Kidney (tissue), 14 donors: Measurements from ENCODE around the gene CAV2. TPM values are rescaled to one million over a fixed set of nuclear protein-coding genes. Genes with fewer than 3 reads are reported as not detected.

Experiments
- DNase-seq, 5 donors: peaks; one replicate each; pipeline ENCODE4 v3.0.0-alpha.2; 2013 to 2020
- FAIRE-seq: peaks from 2 replicates; lab custom pipeline; 2012; peaks lifted over from hg19 to GRCh38; lab: Jason Lieb, UNC
- H3K27ac ChIP-seq, 2 donors: one replicate each; pipeline ENCODE4 v1.7.0; 2013; ENCODE audit warnings: low read depth in 2 of 2, low read length in 2 of 2, inconsistent platforms in 1 of 2
- H3K27me3 ChIP-seq: one replicate; pipeline ENCODE4 v1.7.1; 2013; ENCODE audit warnings: low read length, inconsistent platforms; ENCODE audit not compliant: control insufficient read depth, insufficient read depth
- H3K36me3 ChIP-seq, 3 donors: one replicate each; pipeline versions ENCODE4 v1.7.0 to v1.7.1; 2013; ENCODE audit warnings: low read length in 3 of 3, control low read depth in 1 of 3, inconsistent platforms in 1 of 3; ENCODE audit not compliant: insufficient read depth in 3 of 3, control insufficient read depth in 2 of 3
- H3K4me1 ChIP-seq, 3 donors: one replicate each; pipeline versions ENCODE4 v1.7.0 to v1.7.1; 2013; ENCODE audit warnings: low read length in 3 of 3, inconsistent platforms in 1 of 3, low read depth in 1 of 3; ENCODE audit not compliant: control insufficient read depth in 2 of 3, insufficient read depth in 2 of 3
- H3K4me3 ChIP-seq, 3 donors: one replicate each; pipeline versions ENCODE4 v1.7.0 to v1.8.1; 2013; ENCODE audit warnings: low read length in 3 of 3, control low read depth in 1 of 3, inconsistent platforms in 1 of 3
- H3K9ac ChIP-seq, 3 donors: one replicate each; pipeline versions ENCODE4 v1.7.0 to v1.7.1; 2013; ENCODE audit warnings: low read length in 3 of 3, control low read depth in 1 of 3, inconsistent platforms in 1 of 3
- H3K9me3 ChIP-seq, 3 donors: one replicate each; pipeline versions ENCODE4 v1.7.0 to v1.7.1; 2013; ENCODE audit warnings: low read length in 3 of 3, control low read depth in 1 of 3, inconsistent platforms in 1 of 3; ENCODE audit not compliant: control insufficient read depth in 2 of 3, insufficient read depth in 1 of 3
- intact Hi-C: fragments of 100-400 bp; cut with DNase I; formaldehyde crosslinking; loops from one replicate; pipeline ENCODE4 v1.11.1; 2022
- polyA plus RNA-seq: library from polyadenylated mRNA; stranded (reverse); fragments of 350-450 nt; fragmentation: Illumina TruSeq; extraction: RNeasy Lipid Tissue Mini Kit (QIAGEN cat#74804); gene quantifications from one replicate; pipeline ENCODE4 v1.2.3, GENCODE V29; 2014; ENCODE audit warnings: low read depth, low replicate concordance; ENCODE audit not compliant: insufficient read depth
- total RNA-seq: library from RNA; stranded (reverse); fragmentation: NEBNext Ultra II Directional; extraction: Animal tissue kit (Norgen Biotek cat#: 25700); gene quantifications from one replicate; pipeline ENCODE4 v1.2.1, GENCODE V29; 2021
- TF ChIP-seq, protein P1 (sequence below): IDR thresholded peaks from 3 replicates; pipeline ENCODE4 v1.5.1; 2012; ENCODE audit warnings: mild to moderate bottlenecking, moderate library complexity, borderline replicate concordance; ENCODE audit not compliant: insufficient read depth; ENCODE audit errors: extremely low read depth
- donor health status: control.
- donor health status: control.
- donor health status: control.
- donor health status: control.
- donor health status: control.
- donor health status: DM: yes; HTN: yes; CAD: no.
- donor health status: Normal renal cell carcinoma (clear cell type).

Gene CAV2
- total and polyA plus RNA-seq, 2 donors from 2014 or later: 23.1 to 50.8 TPM

GRCh38 chr7:116526897-116527296 is 27.4 kb downstream of the CAV2 start:
- Histone ChIP-seq H3K4me1 (peaks cover 0 to 8% (median 0%) of the 10 kb centered on the region in 3 donors), H3K36me3 (no peaks in the 10 kb centered on the region), H3K4me3 (peak overlapping the region in 1 of 3 donors; percentile 71), H3K27ac (no peak overlapping the region), H3K27me3 (peaks cover 19% of the 10 kb centered on the region), H3K9ac (no peak overlapping the region), H3K9me3 (no peaks in the 10 kb centered on the region)
- TF ChIP-seq, protein P1, sequence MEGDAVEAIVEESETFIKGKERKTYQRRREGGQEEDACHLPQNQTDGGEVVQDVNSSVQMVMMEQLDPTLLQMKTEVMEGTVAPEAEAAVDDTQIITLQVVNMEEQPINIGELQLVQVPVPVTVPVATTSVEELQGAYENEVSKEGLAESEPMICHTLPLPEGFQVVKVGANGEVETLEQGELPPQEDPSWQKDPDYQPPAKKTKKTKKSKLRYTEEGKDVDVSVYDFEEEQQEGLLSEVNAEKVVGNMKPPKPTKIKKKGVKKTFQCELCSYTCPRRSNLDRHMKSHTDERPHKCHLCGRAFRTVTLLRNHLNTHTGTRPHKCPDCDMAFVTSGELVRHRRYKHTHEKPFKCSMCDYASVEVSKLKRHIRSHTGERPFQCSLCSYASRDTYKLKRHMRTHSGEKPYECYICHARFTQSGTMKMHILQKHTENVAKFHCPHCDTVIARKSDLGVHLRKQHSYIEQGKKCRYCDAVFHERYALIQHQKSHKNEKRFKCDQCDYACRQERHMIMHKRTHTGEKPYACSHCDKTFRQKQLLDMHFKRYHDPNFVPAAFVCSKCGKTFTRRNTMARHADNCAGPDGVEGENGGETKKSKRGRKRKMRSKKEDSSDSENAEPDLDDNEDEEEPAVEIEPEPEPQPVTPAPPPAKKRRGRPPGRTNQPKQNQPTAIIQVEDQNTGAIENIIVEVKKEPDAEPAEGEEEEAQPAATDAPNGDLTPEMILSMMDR: no peak
- FAIRE-seq: no peak
- DNase-seq: no peak
- intact Hi-C loops: no loop called here

DNA sequence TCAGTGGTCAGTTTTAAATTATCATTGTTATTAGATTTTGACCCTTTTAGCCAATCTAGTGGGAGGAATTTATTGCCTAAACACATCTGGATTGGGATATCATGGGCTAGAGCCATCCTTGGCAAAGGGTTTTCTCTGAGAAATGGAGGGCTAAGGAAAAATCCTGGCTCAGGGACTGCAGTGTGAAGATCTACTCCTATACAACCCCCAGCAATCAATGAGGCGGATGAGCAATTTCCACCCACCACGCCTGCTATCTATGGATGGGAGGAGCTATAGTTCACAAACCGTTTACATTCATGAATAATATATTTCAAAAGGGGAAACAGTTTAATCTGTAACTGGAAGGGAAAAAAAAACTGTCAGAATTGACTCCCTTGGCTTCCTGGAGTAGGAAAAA is 28.0 kb downstream of the CAV2 start:
- intact Hi-C loops: no loop called here
- no peak overlapping the region for H3K27ac ChIP-seq
- no peak for DNase-seq
- H3K36me3 ChIP-seq: no peaks in the 10 kb centered on the region
- H3K9ac ChIP-seq: no peak overlapping the region
- TF ChIP-seq, protein P1: no peak
- no peak overlapping the region for H3K4me3 ChIP-seq
- FAIRE-seq: no peak
- peaks cover 0 to 8% (median 0%) of the 10 kb centered on the region in 3 donors for H3K4me1 ChIP-seq
- no peaks in the 10 kb centered on the region for H3K9me3 ChIP-seq
- H3K27me3 ChIP-seq: peaks cover 19% of the 10 kb centered on the region

DNA sequence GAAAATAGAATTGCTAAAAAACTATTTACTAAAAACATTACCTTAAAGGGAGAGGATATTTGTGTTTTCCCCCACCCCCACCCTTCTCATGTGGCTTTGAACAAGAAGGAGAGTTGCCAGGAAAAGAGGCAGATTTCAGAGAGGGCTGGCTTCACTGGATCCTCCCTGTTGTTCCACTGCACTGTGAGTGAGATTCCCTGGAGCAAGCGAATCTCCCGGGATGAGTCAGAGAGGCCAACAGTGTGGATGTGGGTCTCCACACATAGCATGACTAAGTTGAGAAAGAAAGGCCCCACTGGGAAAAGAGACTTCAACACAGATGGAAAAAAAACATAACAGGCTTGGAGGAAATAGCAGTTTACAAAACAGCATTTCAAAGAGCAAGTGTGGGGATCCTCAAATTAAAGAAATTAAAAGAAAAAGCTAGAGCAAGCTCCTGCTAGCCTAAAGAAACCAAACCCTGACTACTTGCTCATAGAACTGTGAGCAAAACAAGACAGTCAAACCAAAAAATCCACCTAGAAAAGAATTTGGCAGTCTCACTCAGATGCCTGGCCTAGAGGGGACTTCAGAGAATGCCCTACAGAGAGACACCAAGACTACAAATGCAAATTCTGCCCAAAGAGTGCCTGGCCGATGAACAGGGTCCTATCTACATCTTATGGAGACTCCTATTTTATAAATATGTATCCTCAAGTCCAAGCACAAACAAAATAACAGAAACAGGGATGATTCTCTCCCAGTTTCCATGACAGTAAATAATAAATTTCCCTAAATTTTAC is 28.7 kb downstream of the CAV2 start:
- TF ChIP-seq, protein P1: no peak
- Histone ChIP-seq H3K27ac (no peak overlapping the region), H3K36me3 (no peaks in the 10 kb centered on the region), H3K27me3 (peaks cover 19% of the 10 kb centered on the region), H3K4me1 (peaks cover 0 to 8% (median 0%) of the 10 kb centered on the region in 3 donors), H3K4me3 (no peak overlapping the region), H3K9me3 (no peaks in the 10 kb centered on the region), H3K9ac (no peak overlapping the region)
- FAIRE-seq (no peak), DNase-seq (no peak)
- intact Hi-C loops: no loop called here
